SK-N-MC (cell line): ENCODE measurements around the gene ZNF664.

ENCODE experiments used
- EZH2 ChIP-seq: fragments of 200-600 bp; sonication (generic); IDR thresholded peaks from one replicate; pipeline ENCODE4 v1.6.1; 2017; ENCODE audit warnings: antibody characterized with exemption
- FOXP2 ChIP-seq: optimal IDR thresholded peaks from 2 replicates; pipeline ENCODE3; 2011; ENCODE audit warnings: mild to moderate bottlenecking, moderate library complexity; ENCODE audit not compliant: insufficient read depth; ENCODE audit errors: extremely low read length, control extremely low read depth
- POLR2AphosphoS5 ChIP-seq: IDR thresholded peaks from 2 replicates; pipeline ENCODE4 v1.6.1; 2012; ENCODE audit warnings: mild to moderate bottlenecking, low read depth, low read length, borderline replicate concordance

GRCh38 chr12:123984903-123985302 is 11.9 kb downstream of the ZNF664 start:
- TF ChIP-seq POLR2AphosphoS5 = no peak
- TF ChIP-seq EZH2 = no peak
- no peak for TF ChIP-seq FOXP2
